Tibial artery (tissue), 4 donors: Measurements from ENCODE around the gene ZNF385B.

Experiments
- DNase-seq, 2 donors: peaks; one replicate each; pipeline ENCODE4 v3.0.0-alpha.2; 2019
- H3K27ac ChIP-seq, 2 donors: fragments of 200-600 bp; sonication (generic) in 1 of 2; 1 replicate in 1 of 2; 2 replicates in 1 of 2; pipeline ENCODE4 v1.5.1; 2018 to 2019; ENCODE audit warnings: mild to moderate bottlenecking in 1 of 2
- H3K27me3 ChIP-seq, 2 donors: fragments of 200-600 bp; sonication (generic) in 1 of 2; one replicate each; pipeline versions ENCODE4 v1.5.1 to v1.6.0; 2016 to 2019
- H3K36me3 ChIP-seq, 3 donors: fragments of 200-600 bp; sonication (generic) in 2 of 3; one replicate each; pipeline ENCODE4 v1.5.1; 2016 to 2019; ENCODE audit warnings: mild to moderate bottlenecking in 2 of 3
- H3K4me1 ChIP-seq, 4 donors: fragments of 200-600 bp; sonication (generic) in 2 of 4; 1 replicate in 3 of 4; 2 replicates in 1 of 4; pipeline ENCODE4 v1.5.1; 2016 to 2019
- H3K4me3 ChIP-seq, 2 donors: fragments of 200-600 bp; sonication (generic) in 1 of 2; 1 replicate in 1 of 2; 2 replicates in 1 of 2; pipeline ENCODE4 v1.5.1; 2018 to 2019; ENCODE audit warnings: mild to moderate bottlenecking in 2 of 2
- H3K9me3 ChIP-seq, 3 donors: fragments of 200-600 bp; sonication (generic) in 1 of 3; one replicate each; pipeline ENCODE4 v1.5.1; 2016 to 2019
- intact Hi-C: fragments of 100-400 bp; cut with DNase I; formaldehyde crosslinking; loops from one replicate; pipeline ENCODE4 v1.15.0; 2023; ENCODE audit warnings: low total_unique reads
- TF ChIP-seq, protein P1 (sequence below), 2 experiments: fragments of 200-600 bp in 1 of 2; fragments of 450-650 bp in 1 of 2; IDR thresholded peaks; one replicate each; pipeline ENCODE4 v1.5.1; 2017 to 2019; ENCODE audit warnings: antibody characterized with exemption in 2 of 2, mild to moderate bottlenecking in 1 of 2, moderate library complexity in 1 of 2

ZNF385B gene

DNA sequence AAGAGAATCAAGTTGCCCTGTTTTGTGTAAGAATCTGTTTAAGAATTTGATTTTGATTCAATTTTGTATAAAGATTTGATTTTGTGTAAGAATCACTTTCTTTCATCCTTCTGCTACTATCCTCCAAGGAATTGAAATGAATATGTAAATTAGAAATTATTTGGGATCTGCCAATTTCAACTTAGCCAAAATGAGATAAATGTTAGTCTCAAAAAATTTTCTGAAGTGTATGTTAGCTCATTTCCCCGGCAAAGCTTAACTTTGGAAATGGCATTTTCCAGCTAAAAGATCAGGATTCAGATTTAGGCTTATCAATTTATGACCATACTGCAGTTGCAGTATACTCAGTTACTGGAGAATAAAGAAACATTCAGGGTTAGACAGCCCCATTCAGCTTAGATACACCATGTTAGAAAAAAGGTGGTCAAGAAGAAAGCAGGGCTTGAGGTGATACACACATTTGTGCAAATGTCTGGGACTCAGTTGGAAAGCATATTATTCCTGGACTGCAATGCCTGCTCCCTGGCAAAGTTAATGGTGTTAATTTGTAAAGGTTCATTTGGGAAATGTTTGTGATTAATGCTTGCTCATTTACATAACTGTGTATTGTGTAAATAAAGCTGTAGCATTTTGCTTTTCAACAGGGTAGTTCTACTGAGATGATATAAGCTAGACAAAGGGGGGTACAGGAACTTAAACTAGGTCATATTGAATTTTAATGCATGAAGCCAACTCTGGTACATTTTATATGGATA is 349.0 kb downstream of the ZNF385B start:
- TF ChIP-seq, protein P1, sequence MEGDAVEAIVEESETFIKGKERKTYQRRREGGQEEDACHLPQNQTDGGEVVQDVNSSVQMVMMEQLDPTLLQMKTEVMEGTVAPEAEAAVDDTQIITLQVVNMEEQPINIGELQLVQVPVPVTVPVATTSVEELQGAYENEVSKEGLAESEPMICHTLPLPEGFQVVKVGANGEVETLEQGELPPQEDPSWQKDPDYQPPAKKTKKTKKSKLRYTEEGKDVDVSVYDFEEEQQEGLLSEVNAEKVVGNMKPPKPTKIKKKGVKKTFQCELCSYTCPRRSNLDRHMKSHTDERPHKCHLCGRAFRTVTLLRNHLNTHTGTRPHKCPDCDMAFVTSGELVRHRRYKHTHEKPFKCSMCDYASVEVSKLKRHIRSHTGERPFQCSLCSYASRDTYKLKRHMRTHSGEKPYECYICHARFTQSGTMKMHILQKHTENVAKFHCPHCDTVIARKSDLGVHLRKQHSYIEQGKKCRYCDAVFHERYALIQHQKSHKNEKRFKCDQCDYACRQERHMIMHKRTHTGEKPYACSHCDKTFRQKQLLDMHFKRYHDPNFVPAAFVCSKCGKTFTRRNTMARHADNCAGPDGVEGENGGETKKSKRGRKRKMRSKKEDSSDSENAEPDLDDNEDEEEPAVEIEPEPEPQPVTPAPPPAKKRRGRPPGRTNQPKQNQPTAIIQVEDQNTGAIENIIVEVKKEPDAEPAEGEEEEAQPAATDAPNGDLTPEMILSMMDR (IDR thresholded peaks at IDR 0.05) = no peak
- no peaks in the 10 kb centered on the region for H3K36me3 ChIP-seq
- H3K27ac ChIP-seq = no peak overlapping the region
- H3K4me1 ChIP-seq = no peaks in the 10 kb centered on the region
- DNase-seq = no peak
- H3K9me3 ChIP-seq = no peaks in the 10 kb centered on the region
- no peak overlapping the region for H3K4me3 ChIP-seq
- intact Hi-C loops = no loop called here
- H3K27me3 ChIP-seq = no peaks in the 10 kb centered on the region

DNA sequence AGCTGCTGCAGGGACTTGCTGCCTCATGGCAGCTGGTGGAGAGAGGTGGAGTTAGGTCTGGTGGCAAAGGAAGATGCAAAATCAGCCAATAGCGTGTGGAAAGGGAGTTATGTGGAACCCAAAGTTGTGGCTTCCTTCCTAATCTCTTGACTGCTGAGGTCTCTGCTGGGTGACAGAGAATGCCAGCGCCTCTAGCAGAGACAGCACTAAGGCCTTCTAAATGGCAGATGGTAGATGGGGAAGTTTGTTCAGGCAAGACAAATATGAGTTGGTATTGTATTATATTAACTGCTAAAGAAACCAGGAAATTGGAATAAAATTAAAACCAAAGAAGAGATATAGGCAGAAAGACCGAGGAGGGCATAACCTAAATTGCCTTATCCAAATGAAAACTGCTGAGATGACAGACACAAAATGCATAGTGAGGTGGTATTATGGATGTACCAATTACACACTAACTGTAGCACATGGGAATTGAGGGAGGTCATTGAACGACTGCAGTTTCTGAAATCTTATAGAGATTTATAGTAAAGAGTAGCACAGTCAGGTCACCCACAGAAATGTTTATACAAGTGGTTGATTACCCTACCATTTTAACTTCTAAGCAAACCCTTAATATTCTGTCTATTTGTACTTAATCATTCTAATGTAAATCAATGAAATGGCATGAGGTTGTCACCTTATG is 350.2 kb downstream of the ZNF385B start:
- intact Hi-C loops = no loop called here
- H3K27me3 ChIP-seq = no peaks in the 10 kb centered on the region
- no peaks in the 10 kb centered on the region for H3K36me3 ChIP-seq
- H3K4me3 ChIP-seq = no peak overlapping the region
- H3K9me3 ChIP-seq = no peaks in the 10 kb centered on the region
- TF ChIP-seq, protein P1 (IDR thresholded peaks at IDR 0.05) = no peak
- H3K4me1 ChIP-seq = no peaks in the 10 kb centered on the region
- DNase-seq = no peak
- H3K27ac ChIP-seq = no peak overlapping the region

DNA sequence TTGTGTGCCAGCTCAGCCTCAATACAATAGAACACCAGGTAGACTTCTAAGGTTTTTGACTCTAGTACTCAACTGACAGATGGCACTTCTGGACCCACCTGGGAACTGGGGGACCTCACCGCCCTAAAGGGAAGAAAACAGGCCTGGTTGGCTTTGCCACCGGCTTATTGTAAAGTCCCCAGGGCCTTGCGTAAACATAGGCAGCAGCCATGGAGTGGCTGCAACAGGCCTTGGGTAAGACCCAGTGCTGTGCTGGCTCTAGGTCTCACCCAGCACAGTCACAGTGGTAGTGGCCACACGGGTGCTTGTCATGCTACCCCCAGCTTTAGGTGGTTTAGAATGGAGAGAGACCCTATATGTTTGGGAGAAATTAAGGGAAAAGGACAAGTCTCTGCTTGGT is 366.1 kb downstream of the ZNF385B start:
- Histone ChIP-seq H3K27ac (no peak overlapping the region), H3K36me3 (no peaks in the 10 kb centered on the region), H3K9me3 (peaks cover 0 to 3% (median 0%) of the 10 kb centered on the region in 3 donors), H3K27me3 (no peaks in the 10 kb centered on the region), H3K4me3 (no peak overlapping the region), H3K4me1 (no peaks in the 10 kb centered on the region)
- DNase-seq = no peak
- TF ChIP-seq, protein P1 (IDR thresholded peaks at IDR 0.05) = no peak
- intact Hi-C loops = no loop called here

DNA sequence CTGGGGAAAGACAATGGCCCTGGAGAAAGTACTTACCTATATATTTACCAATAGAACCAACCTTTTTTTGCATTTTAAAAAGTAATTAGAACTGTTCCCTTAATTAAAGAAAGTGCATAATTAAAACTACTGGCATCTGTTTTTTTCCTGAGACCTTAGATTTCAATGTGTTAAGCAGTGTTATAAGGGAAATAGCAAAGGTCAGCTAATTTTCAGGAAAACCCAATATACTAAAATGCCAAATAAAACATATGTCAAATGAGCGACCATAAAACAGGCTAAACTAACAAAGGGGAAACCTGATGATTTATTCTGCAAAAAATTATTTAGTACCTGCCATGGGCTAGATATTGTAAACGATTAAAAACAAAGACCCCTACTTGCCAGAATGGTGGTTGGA is 372.8 kb downstream of the ZNF385B start:
- TF ChIP-seq, protein P1 (IDR thresholded peaks at IDR 0.05) = no peak
- DNase-seq = no peak
- no peaks in the 10 kb centered on the region for H3K9me3 ChIP-seq
- H3K4me1 ChIP-seq = no peaks in the 10 kb centered on the region
- no peaks in the 10 kb centered on the region for H3K27me3 ChIP-seq
- no peak overlapping the region for H3K4me3 ChIP-seq
- no peaks in the 10 kb centered on the region for H3K36me3 ChIP-seq
- intact Hi-C loops = no loop called here
- H3K27ac ChIP-seq = no peak overlapping the region

DNA sequence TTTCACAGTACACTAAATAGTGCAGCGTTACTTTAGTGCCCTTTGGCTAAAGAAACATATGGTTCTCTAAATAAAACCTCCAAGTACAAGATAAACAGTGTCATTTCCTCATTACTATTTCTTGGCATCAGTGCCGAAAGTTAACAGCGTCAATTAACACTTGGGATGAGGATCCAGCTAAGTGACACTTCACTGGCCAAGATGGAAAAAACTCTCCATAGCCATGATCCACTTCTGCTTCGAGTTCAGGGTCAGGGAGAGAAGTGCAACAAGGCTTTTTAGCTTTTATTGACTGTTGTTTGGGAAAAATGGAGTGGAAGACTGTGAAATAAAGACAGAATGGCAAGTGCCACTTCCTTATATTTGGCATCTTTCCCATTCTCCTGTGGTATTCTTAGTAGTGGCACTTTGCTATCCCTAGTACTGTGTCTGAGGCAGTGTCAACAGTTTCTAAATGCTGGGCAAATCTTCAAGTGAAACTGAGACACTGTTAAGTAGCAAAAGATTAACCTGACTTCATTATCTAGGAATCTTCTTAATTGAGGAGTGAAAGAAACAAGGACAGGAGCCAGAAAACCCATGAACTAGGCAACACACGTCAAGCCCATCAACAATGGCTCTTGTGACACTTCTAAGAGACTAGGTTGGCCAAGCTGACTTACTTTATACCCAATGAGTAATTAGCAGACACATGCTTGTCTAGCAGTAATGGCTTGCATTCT is 374.2 kb downstream of the ZNF385B start:
- H3K27ac ChIP-seq = no peak overlapping the region
- no peak for DNase-seq
- intact Hi-C loops = no loop called here
- no peaks in the 10 kb centered on the region for H3K27me3 ChIP-seq
- no peaks in the 10 kb centered on the region for H3K4me1 ChIP-seq
- no peak overlapping the region for H3K4me3 ChIP-seq
- TF ChIP-seq, protein P1 (IDR thresholded peaks at IDR 0.05) = no peak
- H3K9me3 ChIP-seq = no peaks in the 10 kb centered on the region
- no peaks in the 10 kb centered on the region for H3K36me3 ChIP-seq
